PC-3 (cell line): ENCODE data around the gene ZNF783.

ENCODE experiments used
- CTCF ChIP-seq: fragments of 300-600 bp; sonication (generic); conservative IDR thresholded peaks from 2 replicates; pipeline ENCODE4 v1.5.1; 2017; ENCODE audit warnings: antibody characterized with exemption, low read depth, mild to moderate bottlenecking, low read length
- EZH2 ChIP-seq: fragments of 300-600 bp; sonication (generic); IDR thresholded peaks from one replicate; pipeline ENCODE4 v1.6.1; 2017; ENCODE audit warnings: antibody characterized with exemption, mild to moderate bottlenecking, low read length; ENCODE audit not compliant: unreplicated experiment
- EZH2phosphoT487 ChIP-seq: fragments of 300-600 bp; sonication (generic); IDR thresholded peaks from 2 replicates; pipeline ENCODE4 v1.6.1; 2018; ENCODE audit warnings: mild to moderate bottlenecking, antibody characterized with exemption, low read length, borderline replicate concordance

DNA sequence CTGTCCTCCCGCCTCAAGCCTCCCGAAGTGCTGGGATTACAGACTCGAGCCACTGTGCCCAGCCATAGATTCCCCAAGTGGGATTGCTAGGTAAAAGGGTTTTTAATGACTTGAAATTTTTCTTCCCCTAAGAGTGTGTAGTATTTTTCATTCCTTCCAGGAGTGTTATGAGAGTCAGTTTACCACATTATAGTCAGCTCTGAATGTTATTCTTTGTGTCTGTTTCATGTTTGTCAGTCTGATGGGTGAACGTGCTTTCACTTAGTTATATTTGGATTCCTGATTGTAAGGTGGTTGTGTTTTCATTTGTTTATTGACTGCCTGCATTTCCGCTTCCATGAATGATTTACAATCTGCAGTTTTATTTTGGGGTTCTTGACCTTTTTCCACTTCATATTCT is 16.3 kb upstream of the ZNF783 start:
- TF ChIP-seq CTCF (no peak), EZH2 (no peak), EZH2phosphoT487 (no peak)
